NT2/D1 (cell line): Measurements from ENCODE around the gene CYTH3.

Source experiments
- DNase-seq: peaks from one replicate; pipeline ENCODE4 v3.0.0-alpha.2; 2011; ENCODE audit warnings: low read depth, low spot score
- H3K27me3 ChIP-seq: 2 replicates; pipeline ENCODE4 v1.6.0; 2011; ENCODE audit warnings: mild to moderate bottlenecking; ENCODE audit not compliant: insufficient read length, insufficient read depth
- H3K36me3 ChIP-seq: 2 replicates; pipeline ENCODE4 v1.6.1; 2011; ENCODE audit warnings: mild to moderate bottlenecking, low read length, mixed read lengths; ENCODE audit not compliant: insufficient read depth, insufficient read length
- H3K4me1 ChIP-seq: 2 replicates; pipeline ENCODE4 v1.5.1; 2011; ENCODE audit not compliant: insufficient read depth, insufficient read length
- H3K4me3 ChIP-seq: 2 replicates; pipeline ENCODE4 v1.5.1; 2011; ENCODE audit warnings: low read depth; ENCODE audit not compliant: insufficient read length
- H3K9ac ChIP-seq: 2 replicates; pipeline ENCODE4 v1.6.0; 2011; ENCODE audit warnings: low read depth; ENCODE audit not compliant: insufficient read length
- H3K9me3 ChIP-seq: 2 replicates; pipeline ENCODE4 v1.5.1; 2011; ENCODE audit warnings: mild to moderate bottlenecking, low read length; ENCODE audit not compliant: insufficient read depth
- SUZ12 ChIP-seq: IDR thresholded peaks from 2 replicates; pipeline ENCODE4 v1.6.1; 2011; ENCODE audit not compliant: insufficient read length, insufficient read depth; ENCODE audit errors: extremely low read depth
- YY1 ChIP-seq: IDR thresholded peaks from 2 replicates; pipeline ENCODE4 v1.6.1; 2011; ENCODE audit not compliant: insufficient read length, insufficient read depth
- ZNF274 ChIP-seq: IDR thresholded peaks from 2 replicates; pipeline ENCODE4 v1.6.1; 2011; ENCODE audit warnings: mild to moderate bottlenecking, low read depth, low read length

Gene CYTH3

DNA sequence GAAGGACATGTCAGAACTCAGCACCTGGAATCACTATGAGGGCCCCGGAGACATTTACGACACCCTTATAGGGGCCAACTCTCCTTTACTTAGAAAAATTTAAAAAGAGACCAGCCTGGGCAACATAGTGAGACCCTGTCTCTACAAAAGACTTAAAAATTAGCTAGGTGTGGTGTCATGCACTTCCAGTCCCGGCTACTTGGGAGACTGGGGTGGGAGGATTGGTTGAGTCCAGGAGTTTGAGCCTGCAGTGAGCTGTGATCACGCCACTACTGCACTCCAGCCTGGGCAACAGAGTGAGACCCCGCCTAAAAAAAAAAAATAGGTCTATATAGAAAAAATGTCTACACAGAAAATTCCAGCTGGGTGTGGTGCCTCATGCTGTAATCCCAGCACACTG, 7.5 kb upstream of the CYTH3 start:
- DNase-seq = no peak
- Histone ChIP-seq H3K36me3 (no peaks in the 10 kb centered on the region), H3K9me3 (peaks cover 5% of the 10 kb centered on the region; the same call in 1 of the 2 replicates), H3K9ac (no peak overlapping the region), H3K27me3 (no peaks in the 10 kb centered on the region), H3K4me3 (no peak overlapping the region), H3K4me1 (peaks cover 3% of the 10 kb centered on the region)
- TF ChIP-seq YY1 (no peak), SUZ12 (no peak), ZNF274 (no peak)

DNA sequence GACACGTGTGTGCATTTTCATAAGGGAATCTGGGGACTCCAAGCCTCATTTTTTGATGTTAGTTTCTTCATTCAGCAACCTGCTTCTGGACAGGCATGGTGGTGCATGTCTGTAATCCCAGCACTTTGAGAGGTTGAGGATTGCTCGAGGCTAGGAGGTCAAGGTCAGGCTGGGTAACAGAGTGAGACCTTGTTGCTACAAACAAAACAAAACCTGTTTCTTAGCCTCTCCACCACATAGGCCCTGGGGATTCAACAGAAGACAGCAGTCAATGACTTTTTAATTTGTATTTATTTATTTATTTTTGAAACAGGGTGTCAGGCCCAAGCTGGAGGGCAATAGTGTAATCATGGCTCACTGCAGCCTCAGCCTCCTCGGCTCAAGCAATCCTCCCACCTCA, 6.9 kb upstream of the CYTH3 start:
- peaks cover 3% of the 10 kb centered on the region for H3K4me1 ChIP-seq
- H3K27me3 ChIP-seq = no peaks in the 10 kb centered on the region
- no peak overlapping the region for H3K9ac ChIP-seq
- H3K4me3 ChIP-seq = no peak overlapping the region
- no peak for TF ChIP-seq ZNF274
- TF ChIP-seq YY1 = no peak
- TF ChIP-seq SUZ12 = no peak
- H3K36me3 ChIP-seq = no peaks in the 10 kb centered on the region
- DNase-seq = no peak
- H3K9me3 ChIP-seq = no peaks in the 10 kb centered on the region

DNA sequence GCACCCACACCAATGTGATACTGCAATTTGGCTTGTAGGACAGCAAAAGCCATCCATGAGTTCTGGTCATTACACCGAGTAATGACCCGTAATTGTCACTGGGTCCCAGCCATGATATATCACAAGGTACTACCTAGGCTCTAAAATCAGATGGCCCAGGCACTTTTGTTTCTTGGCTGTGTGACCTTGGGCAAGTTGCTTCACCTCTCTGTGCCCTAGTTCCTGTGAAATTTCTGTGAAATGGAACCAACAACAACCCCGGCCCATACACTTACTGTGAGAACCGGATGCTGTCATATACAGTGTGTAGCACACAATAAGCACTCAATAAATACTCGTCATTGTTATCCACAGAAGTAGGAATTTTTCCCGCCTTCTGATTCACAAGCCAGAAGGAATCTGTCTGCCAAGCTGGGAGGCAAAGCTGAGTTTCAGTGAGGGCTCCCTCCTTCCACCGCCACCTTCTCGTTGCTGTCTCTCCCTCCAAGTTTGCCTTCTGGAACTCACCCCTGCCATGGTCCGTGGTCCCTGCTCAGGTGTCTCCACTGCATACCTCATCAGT, 6.4 kb upstream of the CYTH3 start:
- Histone ChIP-seq H3K4me3 (no peak overlapping the region), H3K27me3 (peaks cover 5% of the 10 kb centered on the region), H3K36me3 (no peaks in the 10 kb centered on the region), H3K9ac (no peak overlapping the region), H3K4me1 (peaks cover 3% of the 10 kb centered on the region), H3K9me3 (no peaks in the 10 kb centered on the region)
- TF ChIP-seq YY1 = no peak
- TF ChIP-seq ZNF274 = no peak
- no peak for TF ChIP-seq SUZ12
- DNase-seq = no peak

DNA sequence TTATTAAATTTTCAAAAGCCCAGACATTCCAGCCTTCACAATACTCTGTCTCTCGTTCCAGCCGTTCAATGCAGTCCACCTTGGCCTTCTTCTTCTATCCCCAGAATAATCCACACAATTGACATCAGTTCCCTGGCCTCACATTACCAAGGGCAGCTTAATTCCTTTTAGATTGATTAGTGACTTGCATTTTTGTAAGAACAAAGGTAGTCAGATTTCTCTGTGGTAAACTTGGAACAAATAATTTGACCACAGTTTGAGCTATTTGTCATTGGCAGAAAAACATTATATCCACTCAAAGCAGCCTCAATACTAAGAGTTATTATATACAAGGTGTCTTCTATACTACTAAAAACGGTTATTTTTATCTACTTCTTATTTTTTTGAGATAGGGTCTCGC, 5.1 kb upstream of the CYTH3 start:
- no peak overlapping the region for H3K9ac ChIP-seq
- H3K36me3 ChIP-seq = no peaks in the 10 kb centered on the region
- H3K4me3 ChIP-seq = no peak overlapping the region
- TF ChIP-seq ZNF274 (no peak), YY1 (no peak), SUZ12 (no peak)
- H3K27me3 ChIP-seq = peaks cover 10% of the 10 kb centered on the region
- DNase-seq = no peak
- H3K4me1 ChIP-seq = peaks cover 3% of the 10 kb centered on the region
- H3K9me3 ChIP-seq = no peaks in the 10 kb centered on the region

DNA sequence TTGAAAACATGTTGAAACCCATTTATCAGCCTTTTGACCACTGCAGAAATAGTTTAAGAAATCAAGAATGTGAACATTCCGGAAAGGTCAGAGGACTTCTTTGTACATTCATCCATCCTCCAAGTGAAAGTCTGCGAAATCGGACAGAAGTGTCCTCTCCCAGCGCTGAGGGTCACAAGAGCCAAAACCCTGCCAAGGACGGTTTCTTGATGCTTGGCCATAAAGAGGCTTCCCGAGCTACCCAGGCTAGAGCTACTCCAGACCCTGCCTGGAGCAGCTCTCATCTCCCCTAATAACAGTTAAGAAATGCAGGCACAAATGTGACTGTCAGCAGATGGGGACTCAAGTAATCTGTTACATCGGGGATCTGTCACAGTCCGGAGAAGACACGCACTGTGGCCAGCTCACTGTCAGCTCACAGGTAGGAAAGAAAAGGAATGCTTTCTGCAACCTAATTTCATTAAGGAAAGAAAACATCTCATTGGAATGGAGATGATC, 4.5 kb upstream of the CYTH3 start:
- Histone ChIP-seq H3K9me3 (no peaks in the 10 kb centered on the region), H3K4me3 (no peak overlapping the region), H3K9ac (no peak overlapping the region), H3K27me3 (peaks cover 12% of the 10 kb centered on the region), H3K36me3 (no peaks in the 10 kb centered on the region), H3K4me1 (peaks cover 3% of the 10 kb centered on the region)
- TF ChIP-seq SUZ12 = no peak
- no peak for TF ChIP-seq ZNF274
- no peak for TF ChIP-seq YY1
- no peak for DNase-seq

DNA sequence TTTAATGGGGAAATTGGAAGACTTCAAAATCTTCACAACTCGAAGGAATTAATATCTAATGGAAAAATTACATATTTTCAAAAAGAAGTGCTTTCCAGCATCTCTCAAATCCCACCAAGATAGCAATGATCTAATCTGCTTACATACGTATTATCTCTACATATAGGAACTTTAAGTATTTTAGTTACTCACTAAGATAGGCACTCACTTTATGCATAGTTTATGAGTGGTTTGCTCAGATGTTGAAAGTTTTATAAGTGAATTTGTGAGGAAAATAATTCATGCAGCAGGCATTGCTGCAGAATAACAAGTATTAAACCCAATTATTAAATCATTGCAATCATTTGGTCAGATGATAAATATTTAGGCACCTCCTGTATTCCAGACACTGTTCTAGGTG, 2.3 kb upstream of the CYTH3 start:
- Histone ChIP-seq H3K4me3 (no peak overlapping the region), H3K4me1 (peaks cover 3% of the 10 kb centered on the region), H3K9ac (no peak overlapping the region), H3K9me3 (no peaks in the 10 kb centered on the region), H3K36me3 (no peaks in the 10 kb centered on the region), H3K27me3 (peaks cover 28% of the 10 kb centered on the region)
- TF ChIP-seq YY1 = no peak
- no peak for TF ChIP-seq ZNF274
- no peak for TF ChIP-seq SUZ12
- DNase-seq = no peak

DNA sequence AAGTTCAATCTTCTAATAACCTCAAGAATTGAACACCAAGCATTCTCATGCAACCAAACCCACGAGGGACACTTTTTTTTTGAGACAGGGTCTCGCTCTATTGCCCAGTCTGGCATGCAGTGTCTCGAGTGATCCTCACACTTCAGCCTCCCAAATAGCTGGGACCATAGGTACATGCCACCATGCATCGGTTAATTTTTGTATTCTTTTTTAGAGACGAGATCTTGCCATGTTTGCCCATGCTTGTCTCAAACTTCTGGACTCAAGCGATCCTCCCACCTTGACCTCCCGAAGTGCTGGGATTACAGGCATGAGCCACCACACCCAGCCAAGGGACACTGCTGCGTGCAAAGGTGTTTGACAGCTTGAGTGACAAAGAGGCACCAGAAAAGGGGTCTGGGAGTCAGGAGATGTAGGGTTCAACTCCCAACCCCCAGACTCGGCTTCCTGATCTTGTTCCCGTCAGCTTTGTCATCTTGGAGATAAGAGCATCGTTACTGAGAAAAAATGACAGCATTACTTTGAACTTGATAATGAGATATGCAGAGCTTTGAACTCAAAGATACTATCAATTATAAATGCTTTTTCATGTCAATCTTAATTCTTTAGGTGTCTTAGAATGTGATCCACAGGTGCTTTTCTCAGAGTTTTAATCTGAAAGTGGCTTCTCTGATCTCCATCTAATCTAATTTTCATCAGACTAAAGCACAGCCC, 1.6 kb upstream of the CYTH3 start:
- H3K27me3 ChIP-seq = peaks cover 28% of the 10 kb centered on the region
- no peak overlapping the region for H3K9ac ChIP-seq
- TF ChIP-seq ZNF274 = no peak
- no peak for TF ChIP-seq YY1
- no peak for TF ChIP-seq SUZ12
- no peak for DNase-seq
- peaks cover 3% of the 10 kb centered on the region for H3K4me1 ChIP-seq
- no peak overlapping the region for H3K4me3 ChIP-seq
- H3K9me3 ChIP-seq = no peaks in the 10 kb centered on the region
- no peaks in the 10 kb centered on the region for H3K36me3 ChIP-seq
